ENCODE measurements around the gene PROSER3. TPM values are rescaled to one million over a fixed set of nuclear protein-coding genes. Genes with fewer than 3 reads are reported as not detected.

Gene PROSER3
- polyA plus RNA-seq, 1 donor: 13.9 TPM

DNA sequence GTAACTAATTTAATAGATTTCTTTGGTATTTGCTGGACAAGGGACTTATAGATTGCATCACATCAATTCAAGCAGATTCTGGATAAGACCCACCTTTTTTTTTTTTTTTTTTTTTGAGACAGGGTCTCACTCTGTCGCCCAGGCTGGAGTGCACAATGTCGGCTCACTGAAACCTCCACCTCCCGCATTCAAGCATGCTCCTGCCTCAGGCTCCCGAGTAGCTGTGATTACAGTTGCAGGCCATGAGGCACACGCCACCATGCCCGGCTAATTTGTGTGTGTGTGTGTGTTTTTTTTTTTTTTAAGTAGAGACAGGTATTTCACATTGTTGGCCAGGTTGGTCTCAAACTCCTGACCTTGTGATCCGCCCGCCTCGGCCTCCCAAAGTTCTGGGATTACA lies 58.9 kb downstream of the PROSER3 start:
- DNase-seq (ENCODE audit: low read depth): no peak

DNA sequence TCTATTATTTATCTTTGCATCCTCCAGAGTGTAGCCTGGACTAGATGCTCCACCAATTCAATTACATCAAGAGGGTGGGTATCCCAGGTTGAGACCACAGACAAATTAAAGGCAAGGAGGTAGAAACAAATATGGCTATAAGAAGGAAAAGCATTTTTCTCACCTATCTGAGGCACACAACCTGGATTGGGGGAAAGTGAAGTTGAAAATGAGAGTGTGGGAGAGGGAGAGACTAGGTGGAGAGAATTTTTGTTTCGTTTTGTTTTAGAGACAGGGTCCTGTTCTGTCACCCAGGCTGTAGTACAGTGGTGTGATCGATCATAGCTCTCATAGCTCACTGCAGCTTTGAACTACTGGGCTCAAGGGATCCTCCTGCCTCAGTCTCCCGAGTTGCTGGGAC lies 60.5 kb downstream of the PROSER3 start:
- no peak for DNase-seq (ENCODE audit: low read depth)

Other genes with a start within 250 kb of the PROSER3 start
- 0.59 TPM for gene DMKN, start 244.5 kb upstream of the PROSER3 start, polyA plus RNA-seq (ENCODE audit: insufficient read length)
- not detected for gene SBSN, start 229.9 kb upstream of the PROSER3 start, polyA plus RNA-seq (ENCODE audit: insufficient read length)
- gene GAPDHS, start 224.7 kb upstream of the PROSER3 start, polyA plus RNA-seq (ENCODE audit: insufficient read length): not detected
- gene TMEM147, start 212.6 kb upstream of the PROSER3 start, polyA plus RNA-seq (ENCODE audit: insufficient read length): 45.4 TPM
- gene ATP4A, start 194.5 kb upstream of the PROSER3 start, polyA plus RNA-seq (ENCODE audit: insufficient read length): not detected
- gene PMIS2, start 172.0 kb upstream of the PROSER3 start, polyA plus RNA-seq (ENCODE audit: insufficient read length): not detected
- gene HAUS5, start 145.4 kb upstream of the PROSER3 start, polyA plus RNA-seq (ENCODE audit: insufficient read length): 10.9 TPM
- gene RBM42, start 129.1 kb upstream of the PROSER3 start, polyA plus RNA-seq (ENCODE audit: insufficient read length): 44.1 TPM
- gene ETV2, start 116.4 kb upstream of the PROSER3 start, polyA plus RNA-seq (ENCODE audit: insufficient read length): 2.4 TPM
- gene COX6B1, start 109.9 kb upstream of the PROSER3 start, polyA plus RNA-seq (ENCODE audit: insufficient read length): 266 TPM
- not detected for gene UPK1A, start 91.7 kb upstream of the PROSER3 start, polyA plus RNA-seq (ENCODE audit: insufficient read length)
- not detected for gene ZBTB32, start 53.6 kb upstream of the PROSER3 start, polyA plus RNA-seq (ENCODE audit: insufficient read length)
- 23.0 TPM for gene KMT2B, start 40.2 kb upstream of the PROSER3 start, polyA plus RNA-seq (ENCODE audit: insufficient read length)
- 3.3 TPM for gene IGFLR1, start 15.7 kb upstream of the PROSER3 start, polyA plus RNA-seq (ENCODE audit: insufficient read length)
- 16.6 TPM for gene U2AF1L4, start 12.8 kb upstream of the PROSER3 start, polyA plus RNA-seq (ENCODE audit: insufficient read length)
- 31.7 TPM for gene PSENEN, start 12.5 kb upstream of the PROSER3 start, polyA plus RNA-seq (ENCODE audit: insufficient read length)
- 8.6 TPM for gene LIN37, start 9.6 kb upstream of the PROSER3 start, polyA plus RNA-seq (ENCODE audit: insufficient read length)
- 853 TPM for gene HSPB6, start 1.1 kb upstream of the PROSER3 start, polyA plus RNA-seq (ENCODE audit: insufficient read length)
- 15.0 TPM for gene ARHGAP33, start 17.4 kb downstream of the PROSER3 start, polyA plus RNA-seq (ENCODE audit: insufficient read length)
- not detected for gene PRODH2, start 54.7 kb downstream of the PROSER3 start, polyA plus RNA-seq (ENCODE audit: insufficient read length)
- gene NPHS1, start 94.3 kb downstream of the PROSER3 start, polyA plus RNA-seq (ENCODE audit: insufficient read length): 0.24 TPM
- 0.28 TPM for gene KIRREL2, start 98.7 kb downstream of the PROSER3 start, polyA plus RNA-seq (ENCODE audit: insufficient read length)
- gene APLP1, start 110.4 kb downstream of the PROSER3 start, polyA plus RNA-seq (ENCODE audit: insufficient read length): 7.1 TPM
- gene NFKBID, start 142.4 kb downstream of the PROSER3 start, polyA plus RNA-seq (ENCODE audit: insufficient read length): 1.2 TPM
- 4.7 TPM for gene HCST, start 144.4 kb downstream of the PROSER3 start, polyA plus RNA-seq (ENCODE audit: insufficient read length)
- 14.7 TPM for gene TYROBP, start 150.1 kb downstream of the PROSER3 start, polyA plus RNA-seq (ENCODE audit: insufficient read length)
- gene LRFN3, start 178.2 kb downstream of the PROSER3 start, polyA plus RNA-seq (ENCODE audit: insufficient read length): 7.0 TPM
- gene SDHAF1, start 237.0 kb downstream of the PROSER3 start, polyA plus RNA-seq (ENCODE audit: insufficient read length): 12.9 TPM

All from forelimb muscle (tissue), 1 donor.